Right kidney (tissue), 1 donor: ENCODE data around the gene GMDS.
"Not testable (repeated sequence)": the region's sequence is repeated elsewhere in the genome, so short reads cannot be mapped to it uniquely, and the experiment has no call there.

Experiments
- DNase-seq: peaks from one replicate; pipeline ENCODE4 v3.0.0-alpha.2; 2016

The GMDS gene

DNA sequence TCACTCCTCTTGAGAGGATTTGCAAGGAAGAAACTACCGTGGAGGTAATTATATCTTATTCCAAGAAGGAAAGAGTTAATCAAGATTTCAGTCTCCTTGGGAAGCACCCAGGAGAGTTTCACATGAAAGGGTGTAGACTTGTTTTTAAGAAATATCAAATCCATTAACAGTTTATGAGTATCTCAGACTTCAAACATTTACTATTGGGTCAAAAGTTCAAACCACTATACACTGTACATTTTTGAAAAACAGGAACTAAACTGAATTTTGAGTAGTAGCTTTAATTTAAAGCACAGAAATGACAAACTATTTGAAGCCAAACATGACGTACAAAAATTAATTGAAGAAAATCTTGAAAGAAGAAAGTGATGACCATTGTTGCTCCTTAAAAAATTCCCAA, 471.7 kb downstream of the GMDS start:
- DNase-seq = no peak

DNA sequence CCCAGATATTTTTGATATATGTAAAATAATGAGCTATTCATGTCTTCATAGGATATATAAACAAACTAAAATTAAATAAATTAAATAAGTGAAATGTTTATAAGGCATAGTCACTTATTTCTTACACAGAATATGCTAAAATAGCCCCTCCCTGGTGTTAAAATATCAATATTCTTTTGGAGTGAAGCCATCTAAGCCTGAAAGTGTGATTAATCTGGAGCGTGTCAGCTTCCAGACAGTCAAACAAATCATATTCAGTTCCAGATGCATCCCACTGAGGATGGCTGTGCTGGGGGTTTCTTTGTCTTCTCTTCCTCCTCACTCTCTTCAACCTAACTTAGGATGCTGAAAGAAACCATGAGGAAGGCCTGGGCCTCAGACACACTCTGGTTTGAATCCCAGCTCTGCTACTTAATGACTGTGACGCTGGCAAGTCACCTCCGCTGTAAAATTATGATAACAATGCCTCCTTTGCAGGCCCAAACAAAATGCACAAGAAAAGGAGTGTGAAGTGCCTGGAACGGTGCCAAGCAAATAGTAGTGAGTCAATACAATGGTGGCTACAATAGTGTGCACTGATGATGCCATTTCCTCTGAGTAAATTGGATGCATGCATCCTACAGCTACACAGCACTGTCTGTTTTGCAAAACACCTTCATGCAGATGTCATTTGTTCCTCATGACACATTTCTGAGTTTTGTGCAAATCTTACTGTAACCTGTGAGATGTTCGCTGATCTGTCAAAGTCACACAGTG, 474.3 kb downstream of the GMDS start:
- DNase-seq = peak; percentile 0

DNA sequence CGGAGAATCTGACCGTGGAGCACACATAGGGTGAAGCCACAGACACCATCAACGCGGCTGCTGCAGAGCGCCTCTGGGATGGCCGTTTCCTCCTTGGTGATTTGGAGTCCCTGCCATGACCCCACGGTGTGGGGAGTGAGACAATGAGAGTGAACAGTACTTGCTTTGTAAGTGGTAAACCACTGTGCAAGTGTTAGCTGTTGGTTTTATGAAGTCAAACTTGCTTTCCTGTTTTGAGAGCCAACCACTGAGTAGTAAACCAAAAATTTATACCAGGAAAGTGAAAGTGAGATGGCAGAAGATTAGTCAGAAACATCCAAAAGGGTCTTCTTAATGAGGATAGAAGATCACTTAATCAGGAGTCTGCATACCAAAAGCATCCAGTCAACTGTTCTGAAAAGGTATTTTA, 475.0 kb downstream of the GMDS start:
- DNase-seq = peak; percentile 0

DNA sequence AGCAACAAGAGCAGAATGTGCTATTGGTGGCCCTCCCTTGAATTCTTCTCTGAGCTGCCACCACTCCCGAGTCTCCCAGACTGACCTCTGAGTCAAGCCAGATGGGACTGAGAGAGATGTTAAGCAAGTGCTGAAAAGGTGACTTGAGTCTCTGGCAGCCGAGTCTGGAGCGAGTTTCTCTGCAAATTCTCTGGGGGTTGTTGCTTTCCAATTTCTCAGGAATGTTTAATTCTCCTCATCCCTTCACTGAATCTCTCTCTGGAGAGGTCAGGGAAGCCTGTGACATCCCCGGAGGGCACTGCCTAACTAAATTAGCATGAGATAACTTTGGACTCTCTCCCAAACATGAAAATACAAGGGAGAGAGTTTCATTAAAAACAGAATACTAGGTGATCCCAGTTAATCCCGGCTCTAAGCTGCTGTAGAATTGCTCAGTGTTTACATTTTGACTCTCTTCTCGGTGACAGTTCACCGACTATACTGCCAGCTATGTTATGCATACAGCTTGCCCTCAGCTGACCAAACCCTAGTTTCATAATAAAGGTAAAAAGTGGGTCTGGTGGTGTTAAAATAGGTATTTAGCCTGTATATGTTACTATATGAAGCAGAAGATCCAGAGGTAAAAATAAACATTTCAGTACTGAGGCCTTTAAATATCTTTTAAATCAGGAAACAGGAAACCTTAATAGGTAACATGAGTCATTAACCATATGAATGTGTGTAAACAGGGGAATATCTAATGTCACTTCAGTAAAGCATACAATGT, 477.7 kb downstream of the GMDS start:
- peak; percentile 19 for DNase-seq

DNA sequence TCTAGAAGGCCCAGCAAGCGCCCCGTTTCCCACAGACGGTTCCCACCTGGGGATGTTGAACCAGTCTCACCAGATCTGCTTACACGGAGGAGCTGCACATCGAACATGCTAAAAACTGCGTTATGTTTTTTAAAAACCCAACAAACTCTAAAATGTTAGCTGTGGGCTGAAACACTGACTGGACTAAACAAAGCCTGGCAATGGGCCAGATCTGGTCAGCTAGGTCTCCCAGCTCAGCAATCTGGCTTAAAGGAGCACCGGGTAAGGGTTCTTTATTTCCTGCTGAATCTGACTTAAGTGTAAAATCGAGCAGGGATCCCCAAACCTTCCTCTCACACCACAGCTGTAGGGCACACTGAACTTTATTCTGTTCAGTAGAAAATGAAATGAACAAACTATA, 478.8 kb downstream of the GMDS start:
- DNase-seq = no peak

DNA sequence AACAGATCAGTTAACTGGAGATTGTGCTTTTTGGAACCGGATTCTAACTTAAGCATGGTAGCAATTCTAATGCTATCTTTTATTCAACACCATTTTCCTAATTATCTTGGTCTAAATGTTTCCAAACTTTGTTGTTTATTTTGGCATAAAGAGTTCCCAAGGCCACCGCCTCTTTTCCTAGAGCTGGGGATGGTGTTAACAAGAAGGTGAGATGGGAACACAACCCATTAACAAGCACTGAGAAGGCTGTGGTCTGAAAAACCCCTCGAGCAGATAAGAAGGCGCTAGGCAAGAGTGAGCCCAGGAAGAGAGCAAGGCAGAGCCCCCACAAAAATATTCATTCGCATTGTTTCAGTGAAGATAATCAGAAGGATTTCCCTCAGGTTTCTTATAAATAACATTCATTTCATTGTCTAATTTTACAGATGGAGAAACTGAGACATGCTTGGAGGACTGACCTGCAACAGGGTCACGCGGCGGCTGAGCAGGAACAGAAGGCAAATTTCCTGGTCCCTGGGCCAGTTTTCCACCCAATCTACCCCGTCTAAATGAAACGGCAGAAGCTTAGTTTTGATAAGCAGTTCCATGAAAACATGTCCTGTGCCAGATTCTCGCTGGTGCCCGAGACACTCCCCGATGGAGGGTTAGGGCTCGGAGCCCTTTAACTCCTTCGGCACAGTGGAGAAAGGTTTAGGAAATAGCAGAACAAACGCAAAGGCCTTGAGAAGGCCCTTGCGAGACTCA, 480.1 kb downstream of the GMDS start:
- no peak for DNase-seq

DNA sequence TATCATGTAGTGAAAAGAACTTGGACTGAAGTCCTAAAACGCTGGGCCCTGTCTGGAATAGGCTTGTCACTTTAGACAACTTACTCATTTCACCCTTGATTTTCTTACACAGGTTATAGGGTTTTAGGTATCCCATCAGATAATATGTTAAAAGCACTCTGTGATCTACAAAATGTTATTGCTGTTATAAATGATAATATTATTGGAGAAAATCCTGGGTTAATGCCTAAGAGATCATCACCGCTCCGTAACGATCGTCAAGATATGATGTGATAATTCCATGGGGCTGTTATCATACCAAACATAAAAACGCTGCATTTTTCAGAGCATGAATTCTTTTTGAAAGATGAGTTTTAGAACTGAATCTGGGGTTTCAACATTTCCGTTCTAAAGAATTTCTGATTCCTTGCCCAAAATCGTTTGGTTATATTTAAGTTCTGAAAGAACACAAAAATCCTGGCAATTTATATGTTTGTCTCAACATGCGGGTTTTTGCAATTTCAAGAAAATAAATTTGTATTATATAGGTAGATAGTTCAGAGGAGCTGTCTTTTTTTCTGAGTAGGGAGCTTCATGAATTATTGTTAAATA, 480.9 kb downstream of the GMDS start:
- no peak for DNase-seq

DNA sequence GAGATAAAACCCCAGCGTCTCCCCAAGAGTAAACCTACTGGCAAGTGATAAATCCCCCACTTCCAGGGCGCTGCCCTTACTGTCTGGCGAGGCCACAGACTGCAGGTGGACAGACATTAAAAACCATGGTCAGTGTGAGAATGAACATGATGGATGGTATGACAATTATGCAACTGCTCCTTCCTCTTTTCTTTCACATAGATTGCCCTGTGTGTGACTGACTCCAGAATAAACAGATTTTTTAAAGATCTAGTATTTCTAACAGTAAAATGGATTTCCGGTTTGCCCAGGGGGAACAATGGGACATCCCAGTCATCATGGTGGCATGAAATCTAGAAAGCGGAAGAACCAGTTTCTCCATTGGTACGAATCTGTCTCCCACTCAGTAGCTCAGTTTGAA, 482.0 kb downstream of the GMDS start:
- DNase-seq = no peak

DNA sequence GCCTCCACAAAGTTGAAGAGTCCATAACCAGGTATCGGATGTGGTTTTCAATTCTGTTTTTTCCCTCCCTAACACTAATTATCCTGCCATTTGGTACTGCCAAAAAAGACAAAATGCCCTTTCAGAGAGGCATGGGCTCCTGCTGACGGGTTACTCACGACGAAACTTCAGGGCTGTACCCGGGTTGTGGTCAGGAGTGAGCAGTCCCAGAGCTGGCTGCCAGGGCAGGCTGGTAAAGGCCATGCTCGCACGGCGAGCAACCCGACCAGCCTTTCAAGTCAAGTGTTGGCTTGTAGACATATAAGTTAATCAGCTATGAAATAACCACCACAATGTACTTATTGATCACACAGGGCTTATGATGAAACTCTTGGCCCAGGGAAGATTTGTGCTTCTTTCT, 483.2 kb downstream of the GMDS start:
- no peak for DNase-seq

DNA sequence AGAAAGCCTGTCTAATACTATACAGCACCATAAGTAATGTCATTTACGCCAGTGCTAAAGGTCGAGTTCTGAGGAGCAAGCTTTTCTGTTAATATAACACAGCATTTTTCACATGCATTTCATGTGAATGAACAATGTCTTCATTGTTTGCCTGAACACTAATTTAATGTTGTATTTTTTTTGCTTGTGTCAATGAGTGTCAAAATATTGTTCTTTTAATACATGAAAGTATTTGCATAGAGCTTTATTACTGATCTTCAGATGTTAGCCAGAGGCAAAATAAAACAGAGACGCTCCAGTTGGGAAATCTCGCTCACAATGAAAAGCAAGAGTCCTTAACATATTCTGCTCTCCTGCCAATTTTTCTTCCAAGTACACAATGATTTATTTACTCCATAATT, 483.9 kb downstream of the GMDS start:
- no peak for DNase-seq

DNA sequence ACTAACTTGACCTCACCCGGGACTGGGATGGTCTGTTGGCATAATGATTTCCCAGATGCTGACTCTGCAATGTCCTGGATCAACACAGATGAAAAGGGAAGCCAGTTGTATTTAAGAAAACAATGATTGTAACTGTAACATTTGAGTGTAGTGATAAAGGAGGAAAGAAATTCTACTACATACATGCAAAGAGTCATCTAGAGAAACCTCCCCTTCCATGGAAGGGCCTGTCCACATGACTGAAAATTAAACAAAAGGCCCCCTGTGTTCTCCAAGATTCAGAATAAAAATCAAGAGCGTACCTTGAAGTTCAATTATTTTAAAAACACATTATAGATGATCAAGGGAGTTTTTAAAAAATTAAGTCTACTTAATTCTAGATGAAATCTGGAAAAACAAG, 484.5 kb downstream of the GMDS start:
- DNase-seq = peak; percentile 16

DNA sequence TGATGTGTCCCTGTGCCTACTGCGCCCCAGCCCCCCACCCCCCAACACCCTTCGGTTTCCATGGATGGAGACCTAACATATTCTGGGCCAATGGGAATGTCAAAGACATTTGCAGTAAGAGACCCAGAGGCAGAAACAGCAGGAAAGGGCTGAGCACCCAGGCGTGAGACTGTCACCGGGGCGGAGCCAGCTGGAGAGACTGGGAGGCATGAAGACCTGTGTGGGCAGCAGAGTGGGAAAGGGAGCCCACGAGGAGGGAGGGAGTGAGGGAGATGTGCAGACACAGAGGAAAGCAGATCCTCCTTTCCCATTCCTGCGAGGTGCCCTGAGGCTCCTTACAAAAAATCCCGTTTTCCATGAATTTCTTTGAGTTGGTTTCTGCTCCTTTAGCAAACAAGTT, 485.5 kb downstream of the GMDS start:
- no peak for DNase-seq

DNA sequence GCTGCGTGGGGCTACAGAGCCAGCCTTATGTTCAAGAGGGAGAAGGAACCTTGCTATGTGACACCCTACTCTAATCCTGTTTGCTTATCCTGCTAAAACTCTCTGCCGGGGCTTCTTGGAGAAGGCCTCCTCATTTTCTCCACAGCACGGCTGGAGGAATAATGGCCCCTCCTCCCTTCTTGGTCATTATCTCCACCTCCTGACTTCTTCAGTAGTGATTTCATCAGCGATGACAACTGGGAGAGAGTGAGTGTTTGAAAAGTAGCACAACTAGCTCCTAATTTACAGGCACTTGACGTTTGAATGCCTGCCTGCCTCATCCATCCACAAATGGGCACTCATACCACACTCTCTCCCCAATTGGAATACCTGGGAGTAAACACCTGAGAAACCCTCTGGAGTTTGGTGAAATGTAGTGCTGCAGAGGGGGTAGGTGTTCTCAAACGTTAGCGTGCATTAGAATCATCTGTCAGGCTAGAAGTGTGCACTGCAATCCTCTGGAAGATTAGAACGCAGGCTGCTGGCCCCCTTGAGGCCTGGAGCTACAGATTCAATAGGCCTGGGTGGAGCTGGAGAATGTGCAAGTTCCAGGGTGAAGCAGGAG, 487.2 kb downstream of the GMDS start:
- DNase-seq = no peak

DNA sequence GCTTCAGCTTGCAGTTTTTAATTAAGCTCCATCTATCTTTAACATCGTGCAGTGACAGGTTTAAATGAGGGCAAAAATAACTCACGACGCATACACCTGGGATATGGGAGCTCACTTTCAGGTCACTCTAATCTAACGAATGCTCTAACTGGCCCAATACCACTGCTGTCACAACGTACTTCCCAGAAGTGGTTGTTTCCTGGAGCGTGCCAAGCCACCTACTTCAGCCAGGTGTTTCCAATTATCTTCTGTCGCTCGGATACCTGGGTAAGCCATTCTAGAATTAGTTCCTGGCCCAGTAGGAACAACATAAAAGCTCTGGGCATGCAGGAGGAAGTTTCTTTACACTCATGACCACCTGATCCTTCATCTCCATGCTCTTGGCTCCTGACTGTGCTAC, 488.3 kb downstream of the GMDS start:
- no peak for DNase-seq

DNA sequence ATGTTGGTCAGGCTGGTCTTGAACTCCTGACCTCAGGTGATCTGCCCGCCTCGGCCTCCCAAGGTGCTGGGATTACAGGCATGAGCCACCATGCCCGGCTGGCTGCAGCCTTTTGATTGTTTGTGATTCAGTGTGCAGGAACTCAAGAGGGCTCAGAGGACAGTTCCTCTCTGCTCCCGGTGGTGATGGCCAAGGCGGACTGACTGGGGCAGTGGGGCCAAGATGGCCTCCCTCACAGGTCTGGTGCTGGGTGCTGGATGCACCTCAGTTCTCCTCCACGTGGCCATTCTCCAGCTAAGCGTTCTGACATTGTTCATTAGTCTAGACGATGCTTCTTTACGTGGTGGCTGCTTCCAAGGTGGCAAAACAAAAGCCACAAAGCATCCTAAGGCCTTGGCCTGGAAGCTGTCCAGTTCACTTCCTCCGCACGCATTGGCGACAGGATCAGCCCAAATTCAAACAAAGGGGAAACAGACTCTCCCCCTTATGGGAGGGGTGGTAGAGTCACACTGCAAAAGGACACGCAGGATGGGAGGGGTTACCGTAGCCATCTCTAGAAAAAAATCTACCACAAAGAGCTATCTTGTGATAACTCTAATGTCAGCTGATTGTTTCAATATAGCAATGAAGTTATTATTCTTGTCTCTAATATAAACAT, 488.8 kb downstream of the GMDS start:
- DNase-seq = no peak

DNA sequence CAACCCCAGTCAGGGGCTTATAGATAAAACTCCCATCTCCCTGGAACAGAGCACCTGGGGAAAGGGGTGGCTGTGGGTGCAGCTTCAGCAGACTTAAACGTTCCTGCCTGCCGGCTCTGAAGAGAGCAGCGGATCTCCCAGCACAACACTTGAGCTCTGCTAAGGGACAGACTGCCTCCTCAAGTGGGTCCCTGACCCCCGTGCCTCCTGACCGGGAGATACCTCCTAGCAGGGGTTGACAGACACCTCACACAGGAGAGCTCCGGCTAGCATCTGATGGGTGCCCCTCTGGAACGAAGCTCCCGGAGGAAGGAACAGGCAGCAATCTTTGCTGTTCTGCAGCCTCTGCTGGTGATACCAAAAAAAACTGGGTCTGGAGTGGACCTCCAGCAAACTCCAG, 494.3 kb downstream of the GMDS start:
- not testable (repeated sequence) for DNase-seq

DNA sequence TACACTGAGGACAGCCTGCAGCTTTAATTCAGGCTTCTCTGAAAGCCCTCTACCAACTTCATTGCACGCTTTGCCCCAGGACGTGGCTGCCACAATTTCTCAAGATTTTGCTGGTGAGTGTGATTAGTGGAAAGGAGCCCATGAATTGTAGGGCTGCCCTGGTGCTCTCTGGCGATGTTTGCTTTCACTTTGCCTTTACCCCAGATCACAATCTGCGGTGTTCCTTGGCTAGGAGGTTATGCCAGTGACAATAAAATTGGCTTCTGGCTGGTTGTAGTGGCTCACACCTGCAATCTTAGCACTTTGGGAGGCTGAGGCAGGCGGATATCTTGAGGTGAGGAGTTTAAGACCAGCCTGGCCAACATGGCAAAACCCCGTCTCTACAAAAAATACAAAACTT, 496.4 kb downstream of the GMDS start:
- DNase-seq = no peak

DNA sequence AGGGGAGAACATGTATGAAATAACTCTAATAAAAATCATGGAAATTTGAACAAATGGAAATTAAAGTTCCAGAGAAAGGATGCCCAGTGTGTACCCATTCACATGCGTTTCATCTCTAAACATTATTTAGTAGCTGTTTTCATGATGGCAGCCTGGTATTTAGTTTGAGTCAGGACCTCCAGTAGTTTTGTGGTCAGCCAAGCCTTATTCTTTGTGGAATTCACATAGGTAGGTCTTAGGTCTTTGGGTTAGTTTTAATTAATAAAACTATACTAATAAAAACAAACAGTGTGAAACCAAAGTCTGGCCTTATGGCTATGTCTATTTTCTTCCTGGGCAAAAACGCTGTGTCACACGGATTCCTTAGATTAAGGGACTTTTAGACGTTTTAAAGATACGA, 497.9 kb downstream of the GMDS start:
- no peak for DNase-seq

DNA sequence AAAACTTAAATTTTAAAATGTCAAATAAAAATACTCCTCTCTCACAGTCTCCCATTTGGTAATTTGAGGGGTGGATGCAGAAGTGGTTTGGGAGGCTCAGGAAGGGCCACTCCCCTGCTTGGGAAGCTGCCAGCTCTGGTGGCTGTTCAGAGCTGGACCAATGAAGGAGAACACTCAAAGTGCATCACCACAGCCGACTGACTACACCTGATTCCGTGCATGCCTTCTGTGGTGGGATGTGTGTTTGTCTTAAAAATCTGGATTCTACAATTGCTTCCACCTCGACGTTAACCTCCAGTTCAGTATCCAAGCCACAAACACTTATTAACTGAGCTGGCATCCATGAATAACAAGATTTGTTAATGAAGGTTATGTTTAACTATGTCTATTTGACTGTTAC, 498.4 kb downstream of the GMDS start:
- DNase-seq = no peak

DNA sequence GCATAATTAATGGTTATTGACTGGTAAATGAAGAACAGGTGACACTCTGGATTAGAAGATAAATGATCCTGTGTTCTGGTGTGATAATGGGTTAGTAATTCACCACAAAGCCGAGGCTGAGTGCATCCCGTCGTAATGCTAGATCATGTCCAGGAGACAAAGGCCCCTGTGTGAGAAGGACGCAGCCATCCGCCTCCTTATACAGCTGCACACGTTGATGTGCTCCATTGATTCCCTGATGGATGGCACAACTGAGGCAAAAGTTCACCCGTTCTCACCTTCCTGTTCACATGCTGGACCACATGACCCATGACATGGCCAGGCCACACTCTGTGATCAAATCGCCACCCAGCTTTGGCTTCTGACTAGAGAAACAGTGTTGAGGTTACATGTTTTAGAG, 499.6 kb downstream of the GMDS start:
- DNase-seq = peak; percentile 58

DNA sequence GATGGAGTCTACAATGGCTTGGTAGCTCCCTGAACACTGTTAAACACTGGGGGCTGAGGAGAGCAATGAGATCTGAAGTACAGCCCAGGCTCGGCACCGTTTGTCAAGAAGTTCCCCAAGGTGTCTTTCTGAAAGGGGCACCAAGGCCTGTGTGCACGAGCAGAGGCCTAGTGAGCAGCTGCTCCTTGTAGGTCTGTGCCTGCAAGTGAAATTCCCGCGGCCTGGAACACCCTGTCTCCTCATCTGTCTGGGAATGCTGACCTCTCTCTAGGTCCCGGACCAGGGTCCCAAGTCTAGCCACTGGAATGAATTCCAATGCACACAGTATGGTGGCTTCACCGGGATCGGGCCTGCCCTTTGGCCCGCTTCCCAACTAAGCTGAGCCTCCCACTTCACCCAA, 500.9 kb downstream of the GMDS start:
- DNase-seq = no peak

DNA sequence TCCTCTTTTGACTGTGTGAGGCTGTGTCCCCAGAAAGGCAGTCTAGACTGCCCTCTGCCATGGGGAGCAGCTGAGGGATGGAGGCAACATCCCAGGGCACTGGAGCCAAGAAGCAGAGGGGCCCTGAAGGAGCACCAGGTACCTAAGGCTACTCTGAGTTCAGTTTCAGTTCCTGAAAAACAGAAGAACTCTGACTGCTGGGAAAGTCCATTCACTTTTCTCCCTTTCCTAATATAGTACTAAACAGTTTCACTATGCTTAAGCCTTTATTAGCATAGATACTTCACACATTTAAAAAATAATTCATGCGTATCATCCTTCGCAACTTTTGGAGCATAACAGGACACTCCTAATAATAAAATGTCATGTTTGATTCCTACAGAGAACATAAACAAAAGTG, 505.7 kb downstream of the GMDS start:
- DNase-seq = no peak
